Right ventricle myocardium inferior (tissue), 1 donor: ENCODE measurements around the gene ANKRD50. TPM values are rescaled to one million over a fixed set of nuclear protein-coding genes. Genes with fewer than 3 reads are reported as not detected.

Experiments
- ATAC-seq: fragments of 200-7000 bp; cut with Tn5 transposase; one replicate; pipeline ENCODE4 v1.9.1; 2020; ENCODE audit warnings: mild to moderate bottlenecking, moderate library complexity
- DNase-seq: peaks from one replicate; pipeline ENCODE4 v3.0.0; 2021; ENCODE audit errors: missing footprints
- intact Hi-C: fragments of 100-400 bp; cut with DNase I; formaldehyde crosslinking; loops from one replicate; pipeline ENCODE4 v1.11.0; 2022
- long read RNA-seq: library from polyadenylated mRNA; unstranded; transcript quantifications from one replicate; pipeline ENCODE4 v2.0.0, GENCODE V29; 2021
- total RNA-seq: library from RNA; stranded (reverse); fragmentation: NEBNext Ultra II Directional; extraction: Animal tissue kit (Norgen Biotek cat#: 25700); gene quantifications from one replicate; pipeline ENCODE4 v1.2.1, GENCODE V29; 2021
- donor health status: DM: no; HTN: yes; CAD: no; lungs with severe emphysema.

ANKRD50 gene, protein sequence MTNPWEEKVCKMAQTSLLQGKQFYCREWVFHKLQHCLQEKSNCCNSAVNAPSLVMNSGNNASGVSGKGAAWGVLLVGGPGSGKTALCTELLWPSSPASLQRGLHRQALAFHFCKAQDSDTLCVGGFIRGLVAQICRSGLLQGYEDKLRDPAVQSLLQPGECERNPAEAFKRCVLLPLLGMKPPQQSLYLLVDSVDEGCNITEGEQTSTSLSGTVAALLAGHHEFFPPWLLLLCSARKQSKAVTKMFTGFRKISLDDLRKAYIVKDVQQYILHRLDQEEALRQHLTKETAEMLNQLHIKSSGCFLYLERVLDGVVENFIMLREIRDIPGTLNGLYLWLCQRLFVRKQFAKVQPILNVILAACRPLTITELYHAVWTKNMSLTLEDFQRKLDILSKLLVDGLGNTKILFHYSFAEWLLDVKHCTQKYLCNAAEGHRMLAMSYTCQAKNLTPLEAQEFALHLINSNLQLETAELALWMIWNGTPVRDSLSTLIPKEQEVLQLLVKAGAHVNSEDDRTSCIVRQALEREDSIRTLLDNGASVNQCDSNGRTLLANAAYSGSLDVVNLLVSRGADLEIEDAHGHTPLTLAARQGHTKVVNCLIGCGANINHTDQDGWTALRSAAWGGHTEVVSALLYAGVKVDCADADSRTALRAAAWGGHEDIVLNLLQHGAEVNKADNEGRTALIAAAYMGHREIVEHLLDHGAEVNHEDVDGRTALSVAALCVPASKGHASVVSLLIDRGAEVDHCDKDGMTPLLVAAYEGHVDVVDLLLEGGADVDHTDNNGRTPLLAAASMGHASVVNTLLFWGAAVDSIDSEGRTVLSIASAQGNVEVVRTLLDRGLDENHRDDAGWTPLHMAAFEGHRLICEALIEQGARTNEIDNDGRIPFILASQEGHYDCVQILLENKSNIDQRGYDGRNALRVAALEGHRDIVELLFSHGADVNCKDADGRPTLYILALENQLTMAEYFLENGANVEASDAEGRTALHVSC (N-terminal part only)
- total RNA-seq = 6.5 TPM
- long read RNA-seq, full-length matches to known transcripts = 2 of 2 reads
- long read RNA-seq, partial matches to known transcripts = 0 of 2 reads
- long read RNA-seq, other reads (novel, unspliced or antisense) = 0 of 2 reads

- intact Hi-C loops = loop anchor here (5.0 to 10.0 kb wide), 2 partner anchors 225 to 378 kb away; no protein-coding TSS in a partner anchor
- DNase-seq (peak; percentile 94), ATAC-seq (peak; percentile 91)
These were observed at the start of gene ANKRD50 for GRCh38 chr4:124712372-124713184. Gene ANKRD50, minus strand, starts transcription at chr4:124712732. Its CDS starts 2,221 bp downstream, at chr4:124710511.

DNA sequence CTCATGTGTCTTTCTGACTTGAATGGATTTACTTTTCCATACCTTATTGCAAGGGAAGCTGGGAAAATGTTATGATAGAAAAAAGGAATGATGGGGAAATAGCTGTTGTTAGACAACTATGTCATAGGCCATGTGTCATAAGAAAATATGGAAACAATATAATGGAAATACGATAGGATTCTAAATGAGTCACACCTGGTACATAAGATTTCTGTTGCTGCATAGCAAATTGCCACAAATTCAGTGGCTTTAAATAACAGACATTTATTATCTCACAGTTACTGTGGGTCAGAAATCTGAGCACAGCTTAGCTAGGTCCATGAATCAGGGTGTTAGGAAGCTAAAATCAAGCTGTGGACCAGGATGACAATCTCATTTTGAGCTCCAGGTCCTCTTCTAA is 44.6 kb upstream of the ANKRD50 start:
- intact Hi-C loops = no loop called here
- no peak for DNase-seq
- no peak for ATAC-seq

DNA sequence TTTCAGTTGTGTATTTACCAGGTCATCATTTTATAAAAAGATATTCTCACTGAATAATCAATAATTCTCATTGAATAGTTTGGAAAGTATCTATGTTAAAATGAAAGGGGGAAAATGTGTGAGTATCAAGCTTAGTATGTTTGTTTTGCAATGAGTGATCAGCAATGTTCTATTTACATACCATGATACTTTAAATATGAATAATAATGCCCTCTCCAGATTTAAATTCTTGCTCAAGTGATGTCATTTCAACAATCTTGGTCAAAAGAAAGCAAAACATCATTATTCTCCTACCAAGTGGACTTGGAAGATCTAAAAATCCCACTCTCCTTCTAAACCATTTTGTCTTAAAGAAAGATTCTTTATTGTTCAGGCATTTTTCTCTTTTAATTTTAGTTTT is 42.1 kb upstream of the ANKRD50 start:
- intact Hi-C loops = no loop called here
- no peak for ATAC-seq

GRCh38 chr4:124753941-124754581 is 41.5 kb upstream of the ANKRD50 start:
- intact Hi-C loops = no loop called here
- ATAC-seq = no peak
- no peak for DNase-seq

More for the DNA sequence above, 42.1 kb upstream of the ANKRD50 start:
- no peak for DNase-seq

DNA sequence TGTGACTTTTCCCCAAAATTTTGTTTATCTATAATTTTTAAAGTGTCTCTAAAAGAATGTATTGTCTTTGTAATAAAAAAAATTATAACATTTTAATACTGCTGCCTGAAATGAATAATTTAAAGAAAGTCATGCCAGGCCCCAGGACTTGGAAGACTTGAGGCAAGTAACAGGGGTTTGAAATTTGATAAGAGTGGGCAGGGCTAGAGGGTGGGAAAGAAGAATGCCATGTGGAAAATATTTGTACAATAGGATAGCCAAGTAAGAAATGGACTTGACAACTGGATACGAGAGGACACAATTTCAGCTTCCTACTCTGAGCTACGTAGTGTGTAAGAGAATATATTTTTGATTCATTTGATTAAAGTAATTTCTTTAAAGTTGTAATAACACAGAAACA is 36.9 kb upstream of the ANKRD50 start:
- no peak for DNase-seq
- intact Hi-C loops = no loop called here
- ATAC-seq = no peak

GRCh38 chr4:124748965-124749364 is 36.4 kb upstream of the ANKRD50 start:
- no peak for ATAC-seq
- intact Hi-C loops = no loop called here
- DNase-seq = no peak

- intact Hi-C loops = no loop called here
- peak; percentile 34 for ATAC-seq
- DNase-seq = no peak
These were observed 33.7 kb upstream of the ANKRD50 start for GRCh38 chr4:124745985-124746801.

DNA sequence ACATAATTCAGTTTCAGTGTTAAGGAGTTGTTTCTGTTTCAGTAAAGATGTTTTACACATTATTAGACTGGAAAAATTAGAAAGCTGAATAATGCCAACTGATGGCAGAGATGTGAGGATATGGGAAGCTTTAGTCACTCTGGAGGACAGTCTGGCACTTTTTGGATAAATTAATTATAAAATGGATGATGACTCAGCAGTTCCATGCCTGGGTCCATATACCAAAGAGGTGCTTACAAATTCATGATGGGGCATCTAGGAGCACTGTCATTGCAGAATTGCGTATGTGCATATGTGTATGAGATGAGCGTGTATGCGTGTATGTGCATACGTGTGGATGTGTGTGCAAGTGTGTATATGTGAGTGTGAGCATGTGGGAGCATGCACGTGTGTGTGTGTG is 31.2 kb upstream of the ANKRD50 start:
- DNase-seq (no peak), ATAC-seq (no peak)
- intact Hi-C loops = no loop called here

DNA sequence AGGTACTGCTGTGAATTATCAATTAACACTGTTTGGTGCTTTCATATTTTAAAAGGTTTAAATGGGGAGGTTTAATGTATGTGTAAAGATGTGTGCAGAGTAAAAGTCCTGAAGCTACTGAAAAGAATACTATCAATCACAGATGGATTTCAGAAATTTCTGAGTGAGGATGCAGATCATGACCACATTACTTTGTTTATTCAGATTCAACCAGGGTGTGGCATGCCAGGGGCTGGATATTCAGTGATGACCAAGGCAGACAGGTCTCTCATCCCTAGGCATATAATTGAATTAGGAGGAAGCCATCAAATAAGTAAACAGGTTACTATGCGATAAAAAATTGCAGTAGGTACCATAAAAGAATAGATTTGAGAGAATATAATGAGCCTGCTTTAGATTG is 28.0 kb upstream of the ANKRD50 start:
- ATAC-seq (no peak), DNase-seq (no peak)
- intact Hi-C loops = loop anchor here (2.0 kb wide), 1 partner anchor 20 kb away; no protein-coding TSS in a partner anchor

GRCh38 chr4:124738994-124739393 is 26.5 kb upstream of the ANKRD50 start:
- DNase-seq (no peak), ATAC-seq (no peak)
- intact Hi-C loops = no loop called here

DNA sequence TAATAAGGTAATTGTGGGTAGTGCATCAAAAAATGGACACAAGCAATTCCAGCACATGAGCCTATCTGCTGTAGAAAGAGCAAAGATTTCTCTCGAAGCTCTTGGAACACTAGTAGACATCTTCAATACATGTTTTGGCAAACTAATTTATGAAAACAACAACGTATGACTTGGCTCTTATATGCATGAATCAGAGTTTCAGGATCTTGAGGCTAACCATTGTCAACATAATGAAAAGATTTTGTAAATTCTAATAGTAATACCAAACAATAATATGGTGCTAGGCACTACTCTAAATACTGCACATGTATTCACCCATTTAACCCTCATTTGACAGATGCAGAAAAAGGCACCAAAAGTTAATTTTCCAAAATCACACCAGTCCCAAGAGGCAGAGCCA is 25.1 kb upstream of the ANKRD50 start:
- DNase-seq (no peak), ATAC-seq (no peak)
- intact Hi-C loops = no loop called here

DNA sequence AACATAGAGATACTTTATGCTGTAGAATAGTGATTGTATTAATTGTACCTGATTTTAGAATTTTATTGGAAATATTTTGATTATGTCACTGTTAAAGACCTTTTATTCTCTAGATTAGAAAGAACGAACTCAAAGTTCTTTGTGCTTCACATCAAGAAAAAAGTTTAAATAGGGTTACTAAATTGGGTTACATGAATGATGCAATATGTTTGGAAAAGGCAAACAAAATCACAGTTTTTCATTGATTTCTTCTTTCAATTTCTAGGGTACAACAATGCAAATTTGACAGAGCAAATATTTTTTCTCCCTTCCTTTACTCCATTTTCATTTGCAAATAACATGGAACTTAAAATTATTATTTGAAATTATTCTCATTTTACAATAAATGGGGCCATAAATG is 24.0 kb upstream of the ANKRD50 start:
- ATAC-seq (no peak), DNase-seq (no peak)
- intact Hi-C loops = no loop called here

- ATAC-seq = no peak
- intact Hi-C loops = no loop called here
- DNase-seq = no peak
These were observed 14.9 kb upstream of the ANKRD50 start for GRCh38 chr4:124727331-124727890.

DNA sequence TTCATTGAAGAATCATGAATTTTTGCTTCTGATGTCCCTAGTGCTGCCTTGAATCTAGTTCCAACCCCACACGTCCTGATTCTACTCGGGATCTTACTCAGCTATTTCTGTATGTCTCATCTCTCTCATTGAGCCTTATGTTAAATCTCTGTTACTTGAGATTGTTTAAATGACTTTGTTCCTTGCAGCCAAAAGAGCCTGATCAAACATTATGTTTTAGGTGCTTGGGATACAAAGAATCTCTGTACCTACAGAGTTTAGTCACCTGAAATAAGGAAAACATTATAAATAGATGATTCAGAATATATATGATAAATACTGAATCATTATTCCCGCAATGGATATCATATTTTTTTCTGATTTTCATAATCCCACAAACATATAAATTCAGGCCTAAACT is 13.7 kb upstream of the ANKRD50 start:
- intact Hi-C loops = no loop called here
- ATAC-seq = no peak

DNA sequence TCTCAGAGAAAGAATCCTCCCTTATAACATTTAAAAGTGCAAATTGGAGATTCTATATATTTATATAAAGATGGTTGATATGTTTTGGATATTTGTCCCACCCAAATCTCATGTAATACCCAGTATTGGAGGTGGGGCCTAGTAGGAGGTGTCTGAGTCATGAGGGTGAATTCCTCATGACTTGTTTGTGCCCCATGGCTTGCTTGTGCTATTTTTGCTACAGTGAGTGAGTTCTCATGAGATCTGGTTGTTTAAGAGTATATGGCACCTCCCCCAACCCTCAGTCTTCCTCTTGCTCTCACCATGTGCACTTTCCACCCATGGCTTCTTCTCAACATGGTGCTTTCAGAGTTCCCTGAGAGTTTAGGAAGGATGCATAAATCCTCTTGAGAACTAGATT is 9.5 kb upstream of the ANKRD50 start:
- ATAC-seq (no peak), DNase-seq (no peak)
- intact Hi-C loops = no loop called here

More for the DNA sequence above, 13.7 kb upstream of the ANKRD50 start:
- DNase-seq = no peak

DNA sequence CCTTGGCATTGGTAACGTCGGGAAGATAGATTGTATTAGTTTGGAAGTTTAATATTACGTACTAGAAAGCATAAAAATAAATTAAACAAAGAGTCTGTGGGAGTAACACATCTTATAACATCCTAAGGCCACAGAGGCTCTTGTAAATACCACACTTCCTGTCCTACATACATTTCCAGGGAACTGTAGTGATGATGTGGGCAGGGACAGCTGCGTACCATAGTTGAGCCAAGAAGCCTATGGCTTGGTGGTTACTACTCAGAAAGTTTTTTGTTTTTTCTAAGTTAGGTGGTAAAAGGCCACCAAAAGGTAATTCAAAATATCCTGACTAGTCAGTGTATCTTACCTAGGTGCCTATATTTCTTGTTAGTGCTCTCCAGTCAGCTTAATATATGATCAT is 4.6 kb upstream of the ANKRD50 start:
- intact Hi-C loops = loop anchor here (10.0 kb wide), 1 partner anchor 382 kb away; no protein-coding TSS in a partner anchor
- no peak for DNase-seq
- no peak for ATAC-seq

DNA sequence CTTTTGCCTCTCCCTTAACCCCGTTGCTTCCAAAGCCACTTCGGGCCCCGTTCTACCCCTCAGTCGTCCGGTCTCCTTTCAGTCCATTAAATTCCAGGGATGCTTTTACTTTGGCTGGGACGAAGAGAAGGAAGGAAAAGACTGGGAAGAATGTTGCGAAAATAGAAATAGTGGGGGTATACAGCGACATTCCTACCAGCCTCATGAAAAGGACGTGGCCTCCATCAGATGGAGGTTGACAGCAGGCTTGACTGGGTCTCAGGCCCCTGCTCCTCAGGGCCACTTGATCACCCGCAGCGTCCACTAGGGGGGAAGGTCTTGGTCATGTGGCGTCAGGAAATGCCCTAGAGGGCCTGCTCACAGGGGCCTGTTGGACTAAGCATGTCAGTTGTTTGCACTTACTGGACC is 657 bp upstream of the ANKRD50 start:
- DNase-seq (peak; percentile 79), ATAC-seq (peak; percentile 64)
- intact Hi-C loops = loop anchor here (5.0 to 10.0 kb wide), 2 partner anchors 224 to 378 kb away; no protein-coding TSS in a partner anchor
